NCI-H2227 treated with DMSO at 0.1 percent for 48 hours (cell line): ENCODE measurements around the gene DUS1L.

Source experiments
- DNase-seq: peaks from one replicate; lab custom pipeline; 2025; lab: John Stamatoyannopoulos, UW

Gene DUS1L

DNA sequence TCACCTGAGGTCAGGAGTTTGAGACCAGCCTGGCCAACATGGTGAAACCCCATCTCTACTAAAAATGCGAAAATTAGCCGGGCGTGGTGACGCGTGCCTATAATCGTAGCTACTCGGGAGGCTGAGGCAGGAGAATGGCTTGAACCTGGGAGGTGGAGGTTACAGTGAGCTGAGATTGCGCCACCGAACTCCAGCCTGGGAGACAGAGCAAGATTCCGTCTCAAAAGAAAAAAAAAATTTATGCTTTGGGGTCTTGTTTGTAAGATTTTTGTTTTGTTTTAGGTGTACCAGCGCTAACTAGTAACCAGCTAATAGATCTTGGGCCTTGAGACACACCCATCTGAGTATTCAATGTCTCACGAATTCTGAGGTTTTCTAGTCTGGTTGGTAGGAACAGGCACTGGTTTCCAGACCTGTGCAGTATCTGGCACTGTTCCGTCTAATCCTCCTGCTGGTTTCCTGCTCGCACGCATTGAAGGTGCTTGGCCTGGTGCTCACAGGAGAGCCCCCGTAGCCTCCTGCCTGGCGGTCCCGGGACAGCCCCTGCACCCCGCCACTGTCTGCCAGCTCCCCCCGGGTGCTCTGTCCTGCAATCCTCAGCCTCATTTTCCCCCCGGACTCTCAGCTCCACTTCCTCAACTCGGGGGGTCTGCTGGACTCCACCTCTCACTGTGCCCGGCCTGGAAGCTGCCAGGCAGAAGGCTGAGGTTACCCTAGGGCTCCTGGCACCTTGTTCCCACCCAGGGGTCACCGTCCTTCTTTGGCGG lies 10.6 kb upstream of the DUS1L start:
- no peak for DNase-seq

DNA sequence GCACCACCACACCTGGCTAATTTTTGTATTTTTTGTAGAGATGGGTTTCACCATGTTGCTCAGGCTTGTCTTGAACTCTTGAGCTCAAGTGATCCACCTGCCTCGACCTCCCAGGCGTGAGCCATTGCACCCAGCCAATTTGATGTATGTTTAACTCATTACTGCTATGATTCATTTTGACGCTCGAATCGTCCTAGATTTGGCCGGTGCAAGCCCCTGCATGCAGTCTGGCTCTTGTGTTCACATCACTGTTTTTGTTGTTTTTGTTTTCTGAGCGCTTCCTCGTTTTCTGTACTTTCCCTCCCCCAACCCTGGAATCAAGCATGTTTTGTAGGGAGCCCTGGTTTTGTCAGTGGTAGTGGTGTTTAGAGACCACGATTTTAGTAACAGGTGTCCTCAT lies 7.8 kb upstream of the DUS1L start:
- DNase-seq: no peak

DNA sequence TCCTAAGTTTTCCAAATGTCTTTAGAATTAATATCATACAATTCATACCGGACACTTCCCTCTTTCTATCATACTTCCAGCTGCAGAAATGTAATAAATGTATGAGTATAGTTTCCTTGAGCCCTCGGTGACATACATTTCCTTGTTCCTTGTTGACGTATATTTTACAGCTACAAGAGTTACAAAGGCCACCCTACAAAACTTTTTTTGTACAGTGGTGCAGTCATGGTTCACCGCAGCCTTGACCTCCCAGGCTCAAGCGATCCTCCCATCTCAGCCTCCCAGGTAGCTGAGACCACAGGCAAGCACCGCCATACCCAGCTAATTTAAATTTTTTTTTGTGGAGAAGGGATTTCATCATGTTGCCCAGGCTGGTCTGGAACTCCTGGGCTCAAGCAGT lies 7.2 kb upstream of the DUS1L start:
- DNase-seq: no peak

DNA sequence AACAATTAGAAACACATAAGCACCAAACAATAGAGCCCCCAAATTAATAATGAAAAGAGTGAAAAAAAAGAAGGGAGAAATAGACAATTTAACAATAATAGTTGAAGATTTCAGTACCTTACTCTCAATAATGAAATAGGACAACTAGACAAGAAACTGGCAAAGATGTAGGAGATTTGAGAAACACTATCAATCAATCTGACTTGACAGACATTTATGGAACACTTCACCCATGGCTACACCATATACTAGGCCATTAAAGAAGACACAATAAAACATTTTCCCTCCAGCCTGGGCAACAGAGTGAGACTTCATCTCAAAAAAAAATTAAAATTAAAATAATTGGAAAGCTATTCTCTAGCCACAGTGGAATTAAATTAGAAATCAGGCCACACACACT lies 5.0 kb upstream of the DUS1L start:
- DNase-seq: no peak

DNA sequence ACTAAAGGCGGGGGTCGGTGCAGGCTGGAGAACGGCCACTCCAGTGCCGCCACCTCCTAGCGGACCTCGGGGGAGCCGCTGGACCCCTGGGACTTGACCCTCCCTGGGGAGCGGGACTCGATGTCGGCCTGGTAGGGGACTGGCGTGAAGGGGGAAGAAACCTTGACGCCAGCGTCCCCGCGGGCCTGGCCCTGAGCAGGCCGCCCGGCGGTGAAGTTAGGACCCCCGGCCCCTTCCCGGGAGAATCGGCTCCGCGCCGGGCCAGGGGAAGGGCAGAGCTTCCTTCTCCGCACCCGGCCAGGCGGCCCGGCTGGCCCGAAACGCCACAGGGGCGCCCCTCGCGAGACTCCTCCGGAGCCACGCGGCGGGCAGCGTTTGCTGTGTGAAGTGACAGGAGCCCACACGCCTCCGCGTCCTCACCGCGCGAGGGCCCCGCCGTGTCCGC lies 389 bp downstream of the DUS1L start:
- DNase-seq: no peak

DNA sequence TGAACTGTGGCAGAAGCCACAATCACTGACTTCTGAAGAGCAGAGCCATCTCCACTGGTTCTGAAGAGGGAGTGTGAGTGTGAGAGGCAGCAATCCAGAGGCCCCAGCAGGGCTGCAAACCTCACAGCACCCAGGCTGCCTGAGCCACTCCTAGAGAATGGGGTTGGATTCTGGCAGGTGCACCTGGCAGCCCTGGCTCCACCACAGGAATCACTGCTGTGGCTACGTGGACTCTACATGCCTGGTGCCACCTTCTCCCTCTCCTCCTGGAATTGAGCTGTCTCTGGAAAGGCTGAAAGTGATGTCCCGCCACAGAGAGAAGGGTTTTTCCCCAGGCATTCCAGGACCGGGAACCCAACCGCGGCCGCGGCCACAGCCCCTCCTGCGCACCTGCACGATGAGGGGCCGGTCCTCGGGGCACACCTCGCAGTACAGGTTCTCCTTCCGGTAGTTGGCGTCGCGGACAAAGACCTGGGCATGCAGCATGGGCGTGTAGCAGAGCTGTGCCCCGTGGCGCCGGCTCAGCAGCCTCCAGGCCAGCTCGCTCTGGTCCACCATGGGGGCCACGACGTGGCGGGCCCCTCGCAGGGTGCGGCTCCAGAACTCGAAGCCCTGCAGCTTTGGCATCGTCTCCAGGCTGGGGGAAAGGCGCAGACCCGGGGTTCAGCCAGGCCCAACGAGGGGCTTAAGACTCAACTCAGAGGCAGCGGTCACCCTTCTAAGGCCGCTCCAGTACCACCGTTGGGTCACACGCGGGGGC lies 991 bp downstream of the DUS1L start:
- no peak for DNase-seq

DNA sequence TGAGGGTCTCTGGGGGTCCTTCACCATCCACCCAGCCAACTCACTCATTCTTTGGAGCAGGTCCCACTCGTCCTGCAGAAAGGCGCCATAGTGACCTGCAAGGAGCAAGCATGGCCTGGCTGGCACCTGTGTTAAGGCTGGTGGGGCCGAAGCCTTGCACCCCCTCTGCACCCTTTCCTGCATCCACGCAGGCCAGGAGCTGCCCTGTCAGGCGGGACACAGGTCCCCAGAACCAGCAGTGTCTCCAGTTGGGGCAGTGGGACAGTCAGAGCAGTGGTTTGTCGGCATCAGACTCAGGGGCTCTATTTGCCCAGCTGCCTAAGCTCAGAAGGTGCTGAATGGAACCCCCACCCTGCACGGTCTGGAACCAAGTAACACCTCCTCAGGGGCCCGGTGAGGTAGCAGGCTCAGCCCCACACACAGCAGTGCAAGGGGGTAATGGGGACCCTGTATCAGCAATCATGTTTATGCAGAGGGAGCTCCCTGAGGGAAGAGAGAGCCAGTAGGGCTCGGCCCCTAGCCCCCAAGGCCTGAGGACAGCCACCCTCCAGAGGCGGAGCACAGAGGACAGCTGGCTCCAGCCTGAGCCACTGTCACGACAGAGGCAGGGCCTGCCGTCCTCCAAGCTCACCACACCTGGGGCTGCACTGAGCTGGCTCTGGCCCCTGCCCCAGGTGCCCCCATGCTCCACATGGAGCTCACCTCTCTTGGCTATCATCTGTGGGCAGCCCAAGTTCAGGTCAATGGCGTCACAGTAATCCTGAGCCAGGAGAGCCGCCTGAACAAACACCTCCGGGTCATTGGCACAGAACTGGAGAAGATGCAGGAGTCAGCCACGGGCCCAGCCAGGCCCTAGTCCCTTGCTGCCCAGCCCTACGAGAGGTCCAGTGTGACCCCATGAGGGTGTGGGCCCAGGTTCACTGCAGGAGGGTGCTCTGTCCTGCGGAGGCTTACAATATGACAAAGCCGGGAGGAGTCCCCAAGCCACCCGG lies 1.9 kb downstream of the DUS1L start:
- DNase-seq: no peak

DNA sequence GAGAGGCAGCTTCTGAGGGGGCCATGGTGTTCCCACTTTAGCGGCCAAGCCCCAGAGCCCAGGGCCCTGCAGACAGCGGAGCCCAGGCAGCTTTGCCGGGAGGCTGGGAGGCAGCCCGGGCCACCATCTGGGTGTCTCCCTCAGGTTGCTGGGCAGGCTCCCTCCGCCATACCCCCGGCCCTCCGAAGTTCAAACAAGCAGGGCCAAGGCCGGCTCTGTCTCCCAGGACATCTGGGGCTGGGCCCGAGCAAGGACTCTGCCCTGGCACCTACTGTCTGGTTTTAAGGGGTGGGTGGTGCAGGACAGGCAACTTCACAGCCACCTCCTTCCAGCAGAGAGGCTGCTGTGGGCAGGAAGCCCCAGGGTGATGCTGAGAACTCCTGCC lies 2.6 kb downstream of the DUS1L start:
- DNase-seq: no peak

DNA sequence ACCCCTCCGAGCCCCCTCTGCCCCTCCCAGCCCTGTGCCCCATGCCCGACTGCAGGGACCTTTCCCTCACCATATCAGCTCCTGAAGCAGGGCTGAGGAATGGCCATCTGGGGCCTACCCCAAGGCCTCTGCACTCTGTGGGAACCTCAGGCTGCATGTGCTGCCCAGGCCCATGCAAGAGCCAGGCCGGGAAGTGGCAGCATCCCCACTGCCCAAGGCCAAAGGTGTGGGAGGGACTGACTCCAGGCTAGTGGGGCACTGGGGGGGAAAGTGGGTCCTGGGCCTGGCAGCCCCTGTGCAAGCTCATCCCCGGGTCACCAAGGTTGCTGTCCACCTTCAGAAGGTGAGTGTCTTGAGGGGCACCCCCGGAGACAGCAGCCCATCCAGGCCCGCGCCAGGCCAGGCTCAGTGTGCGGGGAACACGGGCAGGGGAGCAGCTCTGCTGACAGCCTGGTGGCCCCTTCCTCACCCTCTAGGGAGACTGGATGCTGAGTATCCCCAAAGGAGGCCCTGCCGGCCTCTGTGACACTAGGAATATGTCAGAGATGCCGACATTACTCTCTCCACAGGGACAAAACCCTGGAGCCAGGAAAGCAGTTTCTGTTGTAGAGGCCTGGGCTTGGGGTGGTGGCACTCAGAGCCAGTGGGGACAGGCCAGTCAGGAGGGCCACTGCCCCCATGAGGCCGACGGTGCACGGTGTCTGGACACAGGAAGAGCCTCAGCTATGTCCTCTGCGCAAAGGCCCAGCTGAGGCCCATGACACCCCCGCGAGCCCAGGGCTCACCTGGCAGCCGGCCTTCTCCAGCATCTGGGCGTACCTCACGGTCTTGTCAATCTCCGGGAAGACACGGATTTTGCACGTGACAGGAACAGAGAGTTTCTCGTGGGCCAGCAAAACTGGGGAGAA lies 3.3 kb downstream of the DUS1L start:
- DNase-seq: no peak

DNA sequence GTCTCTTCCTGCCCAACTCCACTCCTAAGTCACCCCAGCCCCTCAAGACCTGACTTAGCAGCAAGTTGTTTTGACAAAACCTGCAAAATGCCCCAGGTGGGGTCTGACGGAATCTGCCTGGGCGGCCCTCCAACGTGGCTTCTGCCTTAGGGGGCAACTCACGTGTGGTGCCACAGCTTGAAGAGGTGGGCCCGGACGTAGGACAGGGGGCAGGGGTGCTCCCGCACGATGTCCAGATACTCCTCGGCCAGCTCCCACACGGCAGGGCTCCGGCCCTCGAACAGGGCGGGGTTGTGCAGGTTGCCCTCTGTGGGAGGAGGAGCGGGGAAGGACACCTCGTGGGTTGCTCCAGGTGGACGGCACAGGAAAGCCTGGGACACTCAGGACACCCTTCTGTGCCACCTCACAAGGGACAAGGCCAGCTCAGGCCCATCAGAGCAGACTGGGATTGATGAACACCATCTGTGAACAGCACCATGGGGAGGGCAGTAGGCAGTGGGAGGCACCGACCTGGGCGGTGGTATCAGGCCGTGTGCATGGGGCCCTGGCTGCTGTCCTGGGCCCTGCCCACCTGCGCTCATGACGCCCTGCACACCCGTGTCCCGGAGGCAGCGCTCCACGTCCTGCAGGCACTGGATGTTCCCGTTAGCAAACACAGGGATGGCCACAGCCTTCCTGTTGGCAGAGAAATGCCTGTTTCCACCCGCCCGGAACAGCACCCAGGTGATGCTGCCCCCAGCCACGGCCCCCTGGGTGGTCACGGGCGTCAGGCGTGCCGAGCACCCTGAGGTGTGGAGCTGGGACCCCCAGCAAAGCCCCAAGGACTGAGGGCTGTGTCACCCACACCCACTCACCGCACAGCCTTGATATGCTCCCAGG lies 4.3 kb downstream of the DUS1L start:
- no peak for DNase-seq

DNA sequence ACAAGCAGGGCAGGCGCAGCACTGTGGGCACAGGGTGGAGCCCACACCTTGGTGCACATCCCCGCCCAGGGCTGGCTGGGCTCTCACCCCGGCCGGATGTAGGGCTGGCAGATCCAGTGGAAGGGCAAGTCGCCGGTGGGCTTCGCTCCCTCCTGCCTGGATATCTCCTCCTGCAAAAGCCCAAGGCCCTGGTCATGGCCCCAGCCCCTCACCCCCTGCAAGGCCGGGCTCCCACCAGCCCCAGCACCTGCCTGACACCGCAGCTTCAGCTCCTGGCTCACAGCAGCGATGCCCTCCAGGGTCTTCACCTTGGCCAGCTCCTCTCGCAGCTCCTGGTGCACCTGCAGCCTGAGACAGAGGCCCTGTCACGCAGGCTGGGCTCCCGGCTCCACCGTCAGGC lies 5.0 kb downstream of the DUS1L start:
- no peak for DNase-seq

DNA sequence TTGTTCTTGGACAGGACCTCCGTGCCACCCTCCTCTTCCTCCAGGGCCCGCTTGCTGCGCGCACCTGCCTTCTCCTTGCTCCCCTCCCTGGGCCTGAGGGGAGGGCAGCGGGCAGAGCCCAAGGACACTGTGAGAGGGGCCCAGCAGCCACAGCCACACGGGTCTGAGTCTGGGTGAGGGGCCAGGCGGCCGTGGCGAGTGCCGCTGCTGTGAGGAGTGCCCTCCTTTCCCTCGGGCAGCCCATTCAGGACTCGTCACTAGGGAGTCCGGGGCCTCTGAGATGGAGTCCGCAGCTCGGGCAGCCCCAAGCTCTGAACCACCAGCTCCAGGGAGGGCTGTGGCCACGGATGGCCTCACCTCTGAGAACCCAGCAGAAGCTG lies 5.6 kb downstream of the DUS1L start:
- DNase-seq: no peak

DNA sequence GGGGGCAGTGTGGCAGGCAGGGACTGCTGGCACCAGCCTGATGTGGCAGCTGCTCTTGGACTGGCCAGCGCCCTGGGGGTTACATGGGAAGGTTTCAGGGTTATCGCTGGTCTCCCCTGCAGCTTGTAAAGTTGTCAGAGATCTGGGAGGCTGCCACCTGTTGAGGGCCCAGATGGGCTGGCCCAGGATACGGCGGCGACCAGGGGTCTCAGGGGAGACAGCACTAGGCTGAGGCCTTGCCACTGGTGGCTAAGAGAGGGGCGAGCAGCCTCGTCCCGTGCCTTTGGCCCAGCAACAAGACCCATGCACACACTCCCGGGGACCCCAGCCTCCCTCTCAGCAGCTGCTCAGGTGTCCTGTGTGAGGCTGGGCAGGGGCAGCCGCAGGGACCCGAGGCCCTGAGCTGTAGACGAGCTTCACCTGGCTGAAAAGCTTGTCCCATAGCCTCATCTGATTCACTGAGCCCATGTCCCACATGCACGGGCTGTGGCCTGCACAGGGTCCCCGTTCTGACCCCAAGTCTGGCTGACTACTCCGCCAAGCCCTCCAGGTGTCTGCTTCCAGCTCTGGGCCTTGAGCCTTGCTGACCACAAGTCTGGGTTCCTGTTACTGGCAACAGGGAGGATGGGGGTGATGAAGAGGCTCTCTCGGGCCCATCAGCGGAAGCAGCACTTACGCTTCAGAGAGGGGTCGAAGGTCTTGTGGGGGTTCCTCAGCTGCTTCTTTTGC lies 6.2 kb downstream of the DUS1L start:
- no peak for DNase-seq

DNA sequence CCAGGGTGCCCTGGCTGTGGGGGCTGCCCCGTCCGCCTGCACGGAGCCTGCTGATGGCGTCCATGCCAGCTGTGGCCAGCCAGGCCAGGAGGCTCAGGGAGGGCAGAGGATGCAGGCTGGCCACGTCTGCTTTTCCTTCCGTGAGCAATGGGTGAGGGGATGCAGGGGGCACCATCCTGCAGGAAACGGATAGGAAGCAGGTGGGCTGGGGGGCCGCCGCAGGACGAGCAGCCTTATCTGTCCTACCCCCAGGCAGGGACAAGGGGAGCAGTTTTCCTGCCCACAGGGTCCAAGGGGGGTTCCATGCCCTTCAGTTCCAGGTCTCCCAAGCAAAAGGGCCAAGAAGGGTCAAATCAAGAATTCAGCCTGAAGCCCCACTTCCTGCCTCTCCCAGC lies 6.8 kb downstream of the DUS1L start:
- no peak for DNase-seq

DNA sequence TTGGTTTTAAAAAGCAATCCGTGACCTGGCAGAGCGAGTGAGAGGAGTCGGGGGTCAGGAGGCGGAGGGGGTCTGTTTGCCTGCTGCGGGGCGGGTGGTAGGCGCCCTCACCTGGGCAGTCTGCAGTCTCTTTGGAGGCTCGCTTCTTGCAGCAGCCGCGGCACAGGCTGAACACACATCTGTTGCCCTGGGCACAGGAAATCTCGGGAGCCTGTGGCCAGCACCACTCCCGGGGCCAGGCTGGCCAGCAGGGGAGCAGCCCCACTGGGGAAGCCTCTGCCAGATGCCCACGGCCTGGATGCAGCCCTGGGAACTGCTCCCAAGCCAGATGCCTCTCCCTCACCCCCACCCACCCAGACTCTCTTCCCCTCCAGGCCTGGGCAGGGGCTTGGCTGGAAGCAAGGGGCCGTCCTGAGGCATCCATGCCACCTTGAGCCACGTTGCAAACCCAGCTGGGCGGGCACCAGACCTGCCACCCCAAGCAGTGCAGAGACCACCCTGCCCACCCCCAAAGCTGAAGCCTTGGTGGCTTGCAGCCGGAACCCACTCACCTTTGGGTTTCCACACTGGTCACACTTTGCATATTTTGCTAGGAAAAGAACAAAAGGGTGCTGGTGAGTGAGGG lies 7.3 kb downstream of the DUS1L start:
- no peak for DNase-seq

DNA sequence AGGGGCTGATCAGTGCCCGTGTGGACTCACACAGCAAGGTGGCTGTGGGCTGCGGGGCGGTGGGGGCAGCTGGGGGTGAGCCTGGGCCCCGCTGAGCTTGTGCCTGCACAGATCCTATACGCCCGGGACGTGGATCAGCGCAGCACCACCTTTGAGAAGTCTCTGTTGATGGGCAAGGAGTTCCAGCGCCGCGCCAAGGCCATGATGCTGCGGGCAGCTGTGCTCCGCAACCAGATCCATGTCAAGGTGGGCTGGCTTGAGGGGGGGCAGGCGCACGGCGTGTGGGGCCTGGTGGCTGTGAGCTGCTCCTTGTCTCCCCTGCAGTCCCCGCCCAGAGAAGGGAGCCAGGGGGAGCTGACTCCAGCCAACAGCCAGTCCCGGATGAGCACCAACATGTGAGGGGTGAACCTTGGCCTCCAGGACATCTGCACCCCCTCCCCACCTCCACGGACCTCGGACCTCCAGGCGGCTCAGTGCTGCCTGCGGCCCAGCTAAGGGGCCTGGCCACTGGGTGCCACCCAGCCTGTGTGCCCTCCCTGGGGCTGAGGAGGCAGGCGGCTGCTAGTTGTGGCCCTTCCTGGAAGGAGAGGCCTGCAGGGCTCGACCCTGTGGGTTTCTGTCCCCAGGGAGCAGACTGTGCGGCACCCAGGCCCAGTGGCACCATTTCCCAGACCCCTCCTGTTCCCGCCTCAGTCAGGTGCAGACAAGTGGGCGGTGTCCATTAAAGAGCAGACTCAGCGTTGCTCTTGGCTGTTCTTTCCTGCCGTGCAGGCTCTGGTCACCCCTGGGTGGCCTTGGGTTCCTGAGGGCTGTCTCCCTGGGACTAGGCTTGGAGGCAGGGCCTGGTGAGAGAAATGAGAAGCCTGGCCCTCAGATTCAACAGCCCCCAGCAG lies 8.6 kb downstream of the DUS1L start:
- no peak for DNase-seq

DNA sequence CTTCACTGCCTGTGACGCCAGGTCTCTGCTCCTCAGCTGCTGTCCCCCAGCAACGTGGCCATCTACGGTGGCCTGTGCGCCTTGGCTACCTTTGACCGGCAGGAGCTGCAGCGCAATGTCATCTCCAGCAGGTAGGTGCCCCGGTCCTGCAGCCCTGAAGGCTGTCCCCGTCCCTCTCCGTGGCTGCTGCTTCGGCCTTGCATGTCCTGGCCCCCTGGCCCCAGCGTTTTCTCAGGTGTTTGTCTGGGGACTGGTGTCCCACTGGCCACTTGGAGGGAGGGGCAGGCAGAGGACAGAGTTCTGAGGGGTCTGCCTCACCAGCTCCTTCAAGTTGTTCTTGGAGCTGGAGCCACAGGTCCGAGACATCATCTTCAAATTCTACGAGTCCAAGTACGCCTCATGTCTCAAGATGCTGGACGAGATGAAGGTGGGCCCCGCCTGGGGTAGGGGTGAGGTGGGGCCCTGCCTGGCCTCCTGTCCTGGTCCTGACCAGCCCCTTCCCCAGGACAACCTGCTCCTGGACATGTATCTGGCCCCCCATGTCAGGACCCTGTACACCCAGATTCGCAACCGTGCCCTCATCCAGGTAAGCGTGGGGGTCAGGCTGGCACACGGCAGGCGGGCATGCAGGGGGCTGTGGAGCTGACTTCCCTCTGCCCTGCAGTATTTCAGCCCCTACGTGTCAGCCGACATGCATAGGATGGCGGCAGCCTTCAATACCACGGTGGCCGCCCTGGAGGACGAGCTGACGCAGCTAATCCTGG lies 9.5 kb downstream of the DUS1L start:
- no peak for DNase-seq
